ENCODE measurements around the gene PAXX.

DNA sequence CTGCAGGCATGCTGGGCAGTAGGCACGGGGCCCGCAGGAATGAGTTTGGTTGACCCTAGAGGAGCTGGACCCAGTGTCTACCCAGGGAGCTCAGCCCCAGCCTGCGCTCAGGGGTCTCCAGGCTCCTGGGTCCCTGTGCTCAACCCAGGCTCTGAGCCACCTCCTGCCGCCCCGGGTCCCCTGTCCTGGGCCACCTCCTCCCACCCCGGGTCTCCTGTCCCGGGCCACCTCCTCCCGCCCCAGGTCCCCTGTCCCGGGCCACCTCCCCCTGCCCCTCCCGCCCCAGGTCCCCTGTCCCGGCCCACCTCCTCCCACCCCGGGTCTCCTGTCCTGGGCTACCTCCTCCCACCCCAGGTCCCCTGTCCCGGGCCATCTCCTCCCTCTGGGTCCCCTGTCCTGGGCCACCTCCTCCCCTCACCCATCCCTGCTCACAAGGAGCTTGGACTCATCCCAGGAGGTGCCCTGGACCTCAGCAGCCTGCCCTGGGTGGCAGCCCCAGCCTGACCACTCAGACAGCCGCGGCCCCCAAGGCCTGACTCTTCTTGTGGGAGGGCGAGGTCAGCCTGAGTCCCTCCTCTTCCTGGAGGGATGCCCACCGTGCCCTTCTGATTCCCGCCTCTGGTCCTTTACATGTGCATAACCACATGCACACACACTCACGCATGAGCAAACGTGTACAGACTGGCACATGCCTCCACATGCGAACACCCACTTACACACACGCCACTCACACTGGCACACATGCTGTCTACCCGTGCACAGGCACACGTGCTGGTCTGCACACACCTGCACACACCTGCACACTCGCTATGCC is 37.7 kb upstream of the PAXX start:
- TF ChIP-seq, protein P1, sequence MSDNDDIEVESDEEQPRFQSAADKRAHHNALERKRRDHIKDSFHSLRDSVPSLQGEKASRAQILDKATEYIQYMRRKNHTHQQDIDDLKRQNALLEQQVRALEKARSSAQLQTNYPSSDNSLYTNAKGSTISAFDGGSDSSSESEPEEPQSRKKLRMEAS (IDR thresholded peaks at IDR 0.05; ENCODE audit: low read depth, low read length), result no peak
- TF ChIP-seq POLR2A (IDR thresholded peaks at IDR 0.05; ENCODE audit: extremely low read depth, insufficient read length), result no peak
- TF ChIP-seq, protein P2, sequence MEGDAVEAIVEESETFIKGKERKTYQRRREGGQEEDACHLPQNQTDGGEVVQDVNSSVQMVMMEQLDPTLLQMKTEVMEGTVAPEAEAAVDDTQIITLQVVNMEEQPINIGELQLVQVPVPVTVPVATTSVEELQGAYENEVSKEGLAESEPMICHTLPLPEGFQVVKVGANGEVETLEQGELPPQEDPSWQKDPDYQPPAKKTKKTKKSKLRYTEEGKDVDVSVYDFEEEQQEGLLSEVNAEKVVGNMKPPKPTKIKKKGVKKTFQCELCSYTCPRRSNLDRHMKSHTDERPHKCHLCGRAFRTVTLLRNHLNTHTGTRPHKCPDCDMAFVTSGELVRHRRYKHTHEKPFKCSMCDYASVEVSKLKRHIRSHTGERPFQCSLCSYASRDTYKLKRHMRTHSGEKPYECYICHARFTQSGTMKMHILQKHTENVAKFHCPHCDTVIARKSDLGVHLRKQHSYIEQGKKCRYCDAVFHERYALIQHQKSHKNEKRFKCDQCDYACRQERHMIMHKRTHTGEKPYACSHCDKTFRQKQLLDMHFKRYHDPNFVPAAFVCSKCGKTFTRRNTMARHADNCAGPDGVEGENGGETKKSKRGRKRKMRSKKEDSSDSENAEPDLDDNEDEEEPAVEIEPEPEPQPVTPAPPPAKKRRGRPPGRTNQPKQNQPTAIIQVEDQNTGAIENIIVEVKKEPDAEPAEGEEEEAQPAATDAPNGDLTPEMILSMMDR (IDR thresholded peaks at IDR 0.05; ENCODE audit: low read depth, low read length), result no peak
